Activated CD8-positive, alpha-beta memory T cell treated with anti-CD3 and anti-CD28 coated beads for 36 hours (primary cell): Measurements from ENCODE around the gene TRPV4. TPM values are rescaled to one million over a fixed set of nuclear protein-coding genes. Genes with fewer than 3 reads are reported as not detected.

Source experiments
- CTCF ChIA-PET: fragments of 350-600 bp; sonication (Branson Sonifier 250); formaldehyde crosslinking; loops from one replicate; lab custom pipeline; 2021; ENCODE audit warnings: antibody characterized with exemption; lab: Charles Lee
- POLR2A ChIA-PET: fragments of 350-600 bp; sonication (Branson Sonifier 250); formaldehyde crosslinking; loops from one replicate; lab custom pipeline; 2021; ENCODE audit warnings: antibody characterized with exemption; lab: Charles Lee
- total RNA-seq, 2 experiments: library from RNA; stranded (reverse); gene quantifications; one replicate each; pipeline ENCODE4 v1.2.3, GENCODE V29; 2021

The TRPV4 gene
- total RNA-seq, 2 experiments from 2014 or later, result not detected

GRCh38 chr12:109740694-109741245 is 92.4 kb downstream of the TRPV4 start:
- ChIA-PET POLR2A (no interaction called here), CTCF (interaction anchor here (0.6 kb wide), 1 partner anchor 277 kb away, joined by 4 read pairs; no protein-coding TSS in a partner anchor)

DNA sequence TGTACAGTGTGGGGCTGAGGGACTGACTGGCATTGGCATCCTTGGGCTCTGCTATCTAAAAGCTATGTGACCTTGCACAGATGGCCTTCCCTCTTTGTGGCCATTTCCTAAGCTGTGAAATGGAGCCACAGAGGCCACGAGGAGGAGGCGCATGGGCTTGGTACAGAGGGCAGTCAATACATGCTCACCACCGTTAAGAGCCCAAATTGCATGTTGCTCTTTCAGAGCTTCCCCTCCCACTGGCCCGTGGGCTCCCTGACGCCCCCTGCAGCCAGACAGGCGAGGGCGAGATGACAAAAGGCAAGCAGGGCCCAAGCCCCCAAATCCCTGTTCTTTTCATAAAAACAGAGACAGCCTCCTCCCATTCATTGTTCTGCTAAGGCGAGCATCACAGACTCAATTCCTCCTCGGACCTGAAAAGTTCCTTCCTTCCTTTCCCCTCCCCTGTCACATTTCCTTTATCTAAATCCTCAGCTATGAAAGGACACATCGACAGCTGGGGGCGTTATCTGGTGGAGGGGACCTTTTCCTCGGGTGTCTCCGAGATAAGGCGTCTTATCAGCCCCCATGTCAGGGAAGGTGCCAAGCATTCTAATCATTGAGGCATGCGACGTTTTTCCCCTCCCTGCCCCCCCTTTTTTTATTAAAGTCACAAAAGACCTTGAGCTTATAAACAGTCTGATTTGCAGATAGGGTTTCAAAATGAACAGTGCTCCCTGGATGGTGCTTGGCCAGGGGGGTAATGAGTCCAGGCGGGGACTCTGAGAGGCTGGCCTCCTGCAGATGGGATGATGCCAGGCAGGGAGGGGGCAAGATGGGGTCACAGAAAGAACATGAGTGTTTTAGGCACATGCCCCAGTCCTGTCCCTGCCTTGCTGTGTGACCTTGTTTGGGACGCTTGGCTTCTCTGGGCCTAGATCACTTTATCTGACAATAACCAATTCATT is 93.2 kb downstream of the TRPV4 start:
- CTCF ChIA-PET, result interaction anchor here (0.6 to 1.2 kb wide), 2 partner anchors 142 to 277 kb away, joined by 3 to 4 read pairs; no protein-coding TSS in a partner anchor

DNA sequence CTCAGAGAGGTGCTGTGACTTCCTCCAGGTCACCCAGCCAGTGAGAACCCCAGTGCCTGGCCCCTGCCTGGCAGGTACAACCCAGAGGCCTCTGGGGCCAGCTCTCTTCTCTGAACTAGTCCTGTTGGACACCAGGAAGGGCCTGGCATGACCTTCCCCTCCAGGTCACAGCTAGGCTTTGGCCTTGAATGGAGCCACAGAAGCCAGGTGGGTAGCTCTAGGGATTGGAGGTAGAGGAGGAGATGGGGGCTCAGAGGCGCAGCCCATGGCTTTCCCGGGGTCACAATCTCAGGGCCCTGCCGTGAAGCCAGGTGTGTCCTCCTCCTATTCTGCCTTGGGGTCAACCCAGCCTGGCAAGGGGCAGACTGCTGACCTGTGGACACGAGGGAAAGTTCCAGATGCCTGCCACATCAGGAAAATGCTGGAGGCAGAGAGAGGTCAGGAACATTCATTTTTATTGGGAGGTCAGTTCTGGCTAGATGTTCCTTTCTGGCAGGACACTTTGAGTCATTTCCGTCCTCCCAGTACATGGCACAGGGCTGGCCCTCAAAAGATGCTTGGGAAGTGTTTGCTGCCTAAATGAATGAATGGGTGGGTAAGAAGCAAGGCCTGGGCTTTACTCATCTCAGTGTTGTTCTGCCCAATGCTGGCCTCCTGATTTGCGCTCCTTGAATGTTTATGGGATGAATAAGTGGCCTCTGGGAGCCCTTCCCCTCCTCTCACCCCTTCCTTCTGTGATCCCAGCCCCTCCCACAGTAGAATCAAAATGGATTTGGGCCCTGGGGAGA is 94.1 kb downstream of the TRPV4 start:
- ChIA-PET CTCF (interaction anchor here (1.1 to 1.2 kb wide), 2 partner anchors 141 kb away, joined by 3 to 5 read pairs; no protein-coding TSS in a partner anchor), POLR2A (no interaction called here)

More for the DNA sequence above, 93.2 kb downstream of the TRPV4 start:
- POLR2A ChIA-PET, result no interaction called here

- ChIA-PET POLR2A (no interaction called here), CTCF (interaction anchor here (1.1 kb wide), 1 partner anchor 140 kb away, joined by 5 read pairs; no protein-coding TSS in a partner anchor)
Measured at GRCh38 chr12:109738209-109738608, 95.0 kb downstream of the TRPV4 start.

DNA sequence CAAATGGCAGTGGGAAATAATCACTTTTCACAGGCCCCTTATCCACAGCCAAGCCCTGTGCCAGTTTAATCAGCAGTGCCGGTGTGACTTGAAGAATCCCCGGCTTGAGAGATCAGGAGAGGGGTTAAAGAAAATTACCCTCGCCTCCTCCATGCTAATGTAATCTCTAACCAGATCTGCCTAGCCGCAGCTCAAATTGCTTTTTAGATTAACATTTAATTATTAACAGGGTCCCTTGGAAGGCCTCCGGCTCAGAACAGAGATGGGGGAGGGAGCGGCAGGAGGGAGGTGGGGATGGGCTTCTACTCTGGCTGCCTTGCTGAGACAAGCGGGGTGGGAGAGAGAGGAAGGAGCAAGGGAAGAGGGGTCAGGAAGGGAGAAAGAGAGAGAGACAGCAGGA is 95.6 kb downstream of the TRPV4 start:
- CTCF ChIA-PET, result interaction anchor here (1.1 kb wide), 1 partner anchor 140 kb away, joined by 5 read pairs; no protein-coding TSS in a partner anchor
- POLR2A ChIA-PET, result no interaction called here

- CTCF ChIA-PET, result no interaction called here
Measured at GRCh38 chr12:109737126-109737525, 96.1 kb downstream of the TRPV4 start.

DNA sequence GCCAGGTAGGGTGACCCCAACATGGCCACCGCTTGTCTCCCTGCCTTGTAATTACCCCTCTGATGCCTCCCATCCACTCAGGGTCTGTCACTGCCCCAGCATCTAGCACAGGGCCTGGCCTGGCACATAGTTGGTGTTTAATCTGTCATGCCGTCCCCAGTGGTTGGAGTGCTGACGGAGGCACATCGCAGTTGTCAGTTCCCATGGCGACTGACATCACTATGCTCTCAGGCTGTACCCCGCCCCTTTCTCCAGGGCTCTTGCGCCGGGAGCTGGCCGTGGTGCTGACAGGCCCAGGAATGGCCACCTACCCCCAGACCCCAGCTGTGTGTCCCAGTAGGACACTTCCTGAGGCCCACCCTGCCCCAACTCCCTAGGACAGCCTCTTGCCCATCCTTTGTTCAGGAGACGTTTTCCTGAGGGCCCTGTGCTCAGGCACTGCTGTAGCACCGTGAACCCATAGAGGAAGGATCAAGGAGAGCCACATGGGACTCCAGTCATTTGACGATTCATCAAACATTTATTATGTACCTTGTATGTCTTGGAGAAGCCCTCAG is 96.6 kb downstream of the TRPV4 start:
- CTCF ChIA-PET, result no interaction called here

More at GRCh38 chr12:109737126-109737525, 96.1 kb downstream of the TRPV4 start:
- POLR2A ChIA-PET, result no interaction called here

DNA sequence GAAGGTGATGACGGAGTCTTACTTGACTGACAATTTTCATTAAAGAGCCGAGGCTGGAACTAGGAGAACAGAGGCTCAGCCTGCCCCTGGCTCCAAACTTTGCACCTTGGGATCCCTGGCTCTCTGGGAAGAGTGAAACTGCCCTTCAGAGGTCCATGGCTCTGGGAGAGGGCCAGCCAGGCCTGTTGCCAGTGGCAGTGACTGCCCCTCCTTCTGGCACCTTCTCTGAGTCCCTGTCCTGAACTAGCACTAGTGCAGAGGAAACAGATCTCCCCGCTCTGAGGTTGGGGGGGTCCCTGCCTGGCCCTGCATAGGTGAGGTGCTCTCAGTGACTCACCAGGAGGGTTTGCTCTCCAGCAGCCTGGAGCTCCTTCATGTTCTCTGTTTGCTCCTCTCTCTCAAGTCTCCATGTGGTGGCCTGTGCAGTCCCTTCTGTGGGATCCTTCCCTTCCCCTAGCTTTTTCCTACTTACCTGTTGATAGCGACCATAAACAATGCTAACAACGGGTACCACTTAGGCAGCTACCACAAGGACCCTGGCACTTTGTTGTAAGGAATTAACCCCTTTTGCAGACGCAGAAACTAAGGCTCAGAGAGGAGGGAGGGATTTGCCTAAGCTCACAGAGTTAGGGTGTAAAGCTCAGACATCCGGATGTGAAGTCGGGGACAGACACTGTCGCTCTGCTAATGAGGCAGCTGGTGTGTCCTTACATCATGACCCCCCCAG is 97.2 kb downstream of the TRPV4 start:
- ChIA-PET POLR2A (no interaction called here), CTCF (no interaction called here)

More for the DNA sequence above, 96.6 kb downstream of the TRPV4 start:
- POLR2A ChIA-PET, result no interaction called here

GRCh38 chr12:109735051-109735521 is 98.1 kb downstream of the TRPV4 start:
- CTCF ChIA-PET, result no interaction called here
- POLR2A ChIA-PET, result no interaction called here

DNA sequence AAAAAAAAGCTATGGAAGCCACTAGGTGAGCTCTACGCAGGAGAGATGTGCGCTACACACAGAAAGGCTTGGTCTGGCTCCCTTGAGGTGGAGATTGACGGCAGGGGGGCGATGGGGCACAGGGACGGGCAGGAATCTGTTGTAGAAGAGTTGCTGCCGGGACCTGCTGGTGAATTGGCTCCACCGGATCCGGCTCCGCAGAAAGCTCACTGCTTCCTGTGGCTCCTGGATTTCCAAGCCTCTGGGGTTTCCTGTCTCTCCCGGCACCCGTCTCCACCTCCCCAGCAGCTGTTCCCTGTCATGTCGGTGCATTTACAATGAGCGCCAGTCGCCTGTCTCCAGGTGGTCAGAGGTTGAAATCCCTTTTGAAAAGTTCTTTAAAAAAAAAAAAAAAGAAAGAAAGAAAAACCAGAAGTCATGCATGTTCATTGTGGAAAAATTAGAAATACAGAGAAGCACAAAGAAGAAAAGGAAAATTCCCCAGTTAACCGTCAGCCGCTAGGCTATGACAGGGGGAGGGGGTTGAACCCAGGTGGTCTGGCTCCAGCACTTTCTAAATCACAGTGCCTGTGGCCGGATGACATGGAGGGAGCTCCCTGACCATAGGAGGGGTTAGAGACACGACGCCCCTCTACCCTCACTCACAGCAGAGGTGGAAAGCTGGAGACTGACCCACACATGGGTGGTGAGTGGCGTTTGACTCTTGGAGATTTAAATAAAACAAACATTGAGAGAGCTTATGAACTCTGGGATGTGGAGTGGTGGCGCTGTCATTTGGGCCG is 98.8 kb downstream of the TRPV4 start:
- ChIA-PET CTCF (no interaction called here), POLR2A (no interaction called here)

Other genes with a start within 250 kb of the TRPV4 start
- gene FAM222A, start 119.6 kb downstream of the TRPV4 start, total RNA-seq, result 1 to 10 TPM; 2.1 to 2.5 TPM
- gene GLTP, start 47.1 kb upstream of the TRPV4 start, total RNA-seq, result 10 to 100 TPM; 36.9 to 37.4 TPM
- 10 to 100 TPM; 25.6 to 27.0 TPM for gene TCHP, start 66.9 kb upstream of the TRPV4 start, total RNA-seq
- 10 to 100 TPM; 48.3 to 49.2 TPM for gene GIT2, start 163.0 kb upstream of the TRPV4 start, total RNA-seq
- gene ANKRD13A, start 166.0 kb upstream of the TRPV4 start, total RNA-seq, result 10 to 100 TPM; 30.4 to 32.1 TPM
- gene C12orf76, start 215.1 kb upstream of the TRPV4 start, total RNA-seq, result 10 to 100 TPM; 10.6 to 11.7 TPM